Gastroesophageal sphincter (tissue), 4 donors: ENCODE results near the gene WDR27. TPM values are rescaled to one million over a fixed set of nuclear protein-coding genes. Genes with fewer than 3 reads are reported as not detected.
A peak's percentile ranks its signal among the peaks of the same experiment; 100 is the strongest.

Source experiments
- ATAC-seq: fragments of 150-250 bp; one replicate; pipeline ENCODE4 v1.9.1; 2016; ENCODE audit warnings: mild to moderate bottlenecking, moderate library complexity
- H3K27ac ChIP-seq, 4 donors: fragments of 200-600 bp; sonication (generic) in 3 of 4; 1 replicate in 3 of 4; 2 replicates in 1 of 4; pipeline ENCODE4 v1.5.1; 2016 to 2019
- H3K27me3 ChIP-seq: fragments of 200-600 bp; sonication (generic); one replicate; pipeline ENCODE4 v1.5.1; 2019
- H3K36me3 ChIP-seq, 2 donors: fragments of 200-600 bp; sonication (generic); one replicate each; pipeline ENCODE4 v1.5.1; 2019; ENCODE audit warnings: control low read depth in 1 of 2
- H3K4me1 ChIP-seq, 3 donors: fragments of 200-600 bp; sonication (generic); 1 replicate in 2 of 3; 2 replicates in 1 of 3; pipeline ENCODE4 v1.5.1; 2016 to 2019; ENCODE audit warnings: control low read depth in 2 of 3
- H3K4me3 ChIP-seq, 2 donors: fragments of 200-600 bp; sonication (generic); one replicate each; pipeline ENCODE4 v1.5.1; 2019; ENCODE audit warnings: mild to moderate bottlenecking in 1 of 2, moderate library complexity in 1 of 2
- H3K9me3 ChIP-seq, 3 donors: fragments of 200-600 bp; sonication (generic); one replicate each; pipeline ENCODE4 v1.5.1; 2017 to 2019; ENCODE audit warnings: control low read depth in 2 of 3
- CTCF ChIP-seq, 4 experiments: fragments of 200-600 bp in 2 of 4; fragments of 450-650 bp in 2 of 4; sonication (generic) in 1 of 4; IDR thresholded peaks; one replicate each; pipeline ENCODE4 v1.5.1; 2017 to 2019; ENCODE audit warnings: antibody characterized with exemption in 4 of 4, mild to moderate bottlenecking in 2 of 4, moderate library complexity in 2 of 4
- EP300 ChIP-seq: sonication (generic); formaldehyde crosslinking; IDR thresholded peaks from one replicate; pipeline ENCODE4 v1.6.1; 2017; ENCODE audit warnings: antibody characterized with exemption, mild to moderate bottlenecking
- POLR2A ChIP-seq, 2 donors: fragments of 450-650 bp; IDR thresholded peaks; one replicate each; pipeline ENCODE4 v1.6.1; 2017; ENCODE audit warnings: antibody characterized with exemption in 2 of 2, mild to moderate bottlenecking in 2 of 2, moderate library complexity in 1 of 2
- POLR2AphosphoS5 ChIP-seq: sonication (generic); formaldehyde crosslinking; IDR thresholded peaks from one replicate; pipeline ENCODE4 v1.6.1; 2017; ENCODE audit warnings: antibody characterized with exemption
- WGBS, 2 donors: methylation state at CpG; one replicate each; pipeline ENCODE4 v1.1.5; 2018; ENCODE audit warnings: low coverage in 1 of 2; 5-methylcytosine and 5-hydroxymethylcytosine counted together
- total RNA-seq, 4 donors: library from RNA; depleted of rRNA; stranded (reverse); fragments of >200 nt; gene quantifications; one replicate each; pipeline ENCODE4 v1.1.0, GENCODE V29; 2016

Gene WDR27
- total RNA-seq, 4 donors from 2014 or later, result 10.0 to 35.0 (median 20.7) TPM

- 75 to 94% methylated on average over 3 to 6 of the region's 24 CpGs for WGBS, 2 donors
- ATAC-seq, result no peak
- H3K27ac ChIP-seq, result peak overlapping the region in 1 of 4 donors; percentile 55
- peaks cover 0 to 2% (median 0%) of the 10 kb centered on the region in 3 donors for H3K9me3 ChIP-seq
- TF ChIP-seq POLR2AphosphoS5 (no peak), EP300 (no peak), CTCF (IDR thresholded peaks at IDR 0.05) (no peak)
- no peaks in the 10 kb centered on the region for H3K27me3 ChIP-seq
- H3K36me3 ChIP-seq, result no peaks in the 10 kb centered on the region
- peak overlapping the region in 1 of 2 donors; percentile 30 for H3K4me3 ChIP-seq
- peaks cover 0 to 26% (median 0%) of the 10 kb centered on the region in 3 donors for H3K4me1 ChIP-seq
Observed at GRCh38 chr6:169424821-169425240, 277.0 kb downstream of the WDR27 start.

GRCh38 chr6:169424149-169424804 lies 277.6 kb downstream of the WDR27 start:
- H3K9me3 ChIP-seq, result no peaks in the 10 kb centered on the region
- no peak for TF ChIP-seq POLR2A (IDR thresholded peaks at IDR 0.05)
- TF ChIP-seq EP300, result no peak
- TF ChIP-seq POLR2AphosphoS5, result no peak
- no peak for TF ChIP-seq CTCF (IDR thresholded peaks at IDR 0.05)
- H3K4me1 ChIP-seq, result peaks cover 0 to 26% (median 0%) of the 10 kb centered on the region in 3 donors
- H3K27ac ChIP-seq, result peak overlapping the region in 1 of 4 donors; percentile 55
- H3K27me3 ChIP-seq, result no peaks in the 10 kb centered on the region
- no peak for ATAC-seq
- WGBS, 2 donors, result 52 to 76% methylated on average over 4 to 15 of the region's 28 CpGs
- no peaks in the 10 kb centered on the region for H3K36me3 ChIP-seq
- peak overlapping the region in 1 of 2 donors; percentile 30 for H3K4me3 ChIP-seq

GRCh38 chr6:169421586-169422264 lies 280.1 kb downstream of the WDR27 start:
- Histone ChIP-seq H3K9me3 (no peaks in the 10 kb centered on the region), H3K4me1 (peaks cover 0 to 3% (median 0%) of the 10 kb centered on the region in 3 donors), H3K27ac (no peak overlapping the region), H3K4me3 (no peak overlapping the region), H3K36me3 (no peaks in the 10 kb centered on the region), H3K27me3 (no peaks in the 10 kb centered on the region)
- TF ChIP-seq EP300 (no peak), CTCF (IDR thresholded peaks at IDR 0.05) (no peak), POLR2A (IDR thresholded peaks at IDR 0.05) (no peak), POLR2AphosphoS5 (no peak)
- WGBS, 2 donors, result 84 to 90% methylated on average over 7 to 9 of the region's 14 CpGs
- ATAC-seq, result no peak

- Histone ChIP-seq H3K27me3 (no peaks in the 10 kb centered on the region), H3K36me3 (no peaks in the 10 kb centered on the region), H3K27ac (no peak overlapping the region), H3K9me3 (no peaks in the 10 kb centered on the region), H3K4me1 (no peaks in the 10 kb centered on the region), H3K4me3 (no peak overlapping the region)
- no peak for ATAC-seq
- WGBS, 2 donors, result 73 to 78% methylated on average over 4 to 11 of the region's 15 CpGs
- TF ChIP-seq CTCF (IDR thresholded peaks at IDR 0.05) (peak in 2 of 4 experiments; percentile 35 to 57), POLR2A (IDR thresholded peaks at IDR 0.05) (no peak), EP300 (no peak)
Observed at GRCh38 chr6:169420912-169421543, 280.8 kb downstream of the WDR27 start.
